OCI-LY7 (cell line): Measurements from ENCODE around the gene NAGS. TPM values are rescaled to one million over a fixed set of nuclear protein-coding genes. Genes with fewer than 3 reads are reported as not detected.

Experiments
- BruUV-seq: library from RNA; stranded (reverse); fragments of 400-500 nt; replicated peaks from 2 replicates; lab custom pipeline; 2021; lab: Mats Ljungman, UMichigan
- CTCF ChIA-PET: fragments of 300-600 bp; sonication (Branson Sonifier 250); formaldehyde crosslinking; loops from one replicate; lab custom pipeline; 2022; ENCODE audit warnings: antibody characterized with exemption; ENCODE audit not compliant: unreplicated experiment; lab: Charles Lee
- POLR2A ChIA-PET: fragments of 300-600 bp; sonication (Branson Sonifier 250); formaldehyde crosslinking; loops from one replicate; lab custom pipeline; 2022; ENCODE audit warnings: antibody characterized with exemption; lab: Charles Lee
- DNase-seq: peaks from one replicate; pipeline ENCODE4 v3.0.0-alpha.2; 2015; ENCODE audit warnings: low spot score
- H2AFZ ChIP-seq: fragments of 200-600 bp; sonication (generic), shearing (Covaris generic); 2 replicates; pipeline ENCODE4 v1.6.1; 2014; ENCODE audit warnings: mild to moderate bottlenecking, antibody characterized with exemption, low read length, moderate library complexity
- H3K27ac ChIP-seq: fragments of 200-600 bp; sonication (generic); 2 replicates; pipeline ENCODE4 v1.5.1; 2014; ENCODE audit warnings: mixed run types, low read depth, mild to moderate bottlenecking, moderate library complexity, low read length, inconsistent platforms; ENCODE audit not compliant: poor library complexity, severe bottlenecking
- H3K36me3 ChIP-seq: fragments of 200-600 bp; sonication (generic); 2 replicates; pipeline ENCODE4 v1.6.1; 2014; ENCODE audit warnings: mild to moderate bottlenecking, antibody characterized with exemption, low read length, moderate library complexity, mixed read lengths; ENCODE audit not compliant: insufficient read depth
- H3K4me1 ChIP-seq: fragments of 200-600 bp; sonication (generic); 2 replicates; pipeline ENCODE4 v1.5.1; 2014; ENCODE audit warnings: mild to moderate bottlenecking, low read length; ENCODE audit not compliant: insufficient read depth, poor library complexity, severe bottlenecking
- H3K4me2 ChIP-seq: fragments of 200-600 bp; sonication (generic); 2 replicates; pipeline ENCODE4 v1.6.1; 2014; ENCODE audit warnings: mild to moderate bottlenecking, low read length
- H3K4me3 ChIP-seq: fragments of 200-600 bp; sonication (generic); 2 replicates; pipeline ENCODE4 v1.5.1; 2014; ENCODE audit warnings: mild to moderate bottlenecking, low read depth, low read length; ENCODE audit not compliant: poor library complexity, severe bottlenecking
- H3K79me2 ChIP-seq: fragments of 200-600 bp; sonication (generic); 2 replicates; pipeline ENCODE4 v1.6.1; 2016; ENCODE audit warnings: low read depth, mild to moderate bottlenecking, low read length, moderate library complexity, mixed read lengths; ENCODE audit not compliant: insufficient read depth
- H3K9me2 ChIP-seq: fragments of 200-600 bp; sonication (generic); 2 replicates; pipeline ENCODE4 v1.6.1; 2016; ENCODE audit warnings: mild to moderate bottlenecking, low read length, mixed read lengths; ENCODE audit not compliant: insufficient read depth
- H3K9me3 ChIP-seq: fragments of 200-600 bp; sonication (generic); 2 replicates; pipeline ENCODE4 v1.6.1; 2014; ENCODE audit warnings: mild to moderate bottlenecking, mixed run types, low read length, mixed read lengths
- H4K20me1 ChIP-seq: fragments of 200-600 bp; sonication (generic); 2 replicates; pipeline ENCODE4 v1.6.1; 2014; ENCODE audit warnings: mild to moderate bottlenecking, antibody characterized with exemption, low read length, moderate library complexity, mixed read lengths; ENCODE audit not compliant: insufficient read depth
- CTCF ChIP-seq: fragments of 200-600 bp; sonication (generic); conservative IDR thresholded peaks from 2 replicates; pipeline ENCODE4 v1.5.1; 2014; ENCODE audit warnings: mild to moderate bottlenecking, antibody characterized with exemption, low read length, moderate library complexity, mixed read lengths
- EZH2phosphoT487 ChIP-seq: fragments of 200-600 bp; sonication (generic); IDR thresholded peaks from 2 replicates; pipeline ENCODE4 v1.6.1; 2018; ENCODE audit warnings: low read depth, borderline replicate concordance, mild to moderate bottlenecking, mixed run types, antibody characterized with exemption, low read length, moderate library complexity, mixed read lengths
- intact Hi-C: fragments of 100-400 bp; cut with micrococcal nuclease; formaldehyde crosslinking; loops from one replicate; pipeline ENCODE4 v1.10.0; 2022; ENCODE audit not compliant: unreplicated experiment
- total RNA-seq, 2 experiments: library from RNA; depleted of rRNA in 1 of 2; stranded (reverse); fragments of >200 nt in 1 of 2; shearing (Covaris generic) in 1 of 2; gene quantifications; 2 replicates each; pipeline ENCODE4 v1.2.3, GENCODE V29; 2014 to 2022

Gene NAGS
- total RNA-seq, 2 experiments from 2014 or later = 0.32 to 1.5 TPM

- H3K4me2 ChIP-seq = no peak overlapping the region
- TF ChIP-seq CTCF = no peak
- TF ChIP-seq EZH2phosphoT487 = no peak
- no peaks in the 10 kb centered on the region for H4K20me1 ChIP-seq
- intact Hi-C loops = no loop called here
- no peaks in the 10 kb centered on the region for H3K9me3 ChIP-seq
- H3K4me1 ChIP-seq = no peaks in the 10 kb centered on the region
- no peaks in the 10 kb centered on the region for H3K79me2 ChIP-seq
- no peak overlapping the region for H3K27ac ChIP-seq
- no peak for DNase-seq
- CTCF ChIA-PET = no interaction called here
- no peaks in the 10 kb centered on the region for H3K36me3 ChIP-seq
- BruUV-seq = no TSS peak
- H3K4me3 ChIP-seq = no peak overlapping the region
- no peak overlapping the region for H2AFZ ChIP-seq
- POLR2A ChIA-PET = no interaction called here
- H3K9me2 ChIP-seq = no peaks in the 10 kb centered on the region
Observed at GRCh38 chr17:43974382-43975266, 29.8 kb upstream of the NAGS start.

GRCh38 chr17:43975898-43976297, 28.5 kb upstream of the NAGS start:
- Histone ChIP-seq H3K9me2 (no peaks in the 10 kb centered on the region), H3K9me3 (no peaks in the 10 kb centered on the region), H3K36me3 (no peaks in the 10 kb centered on the region), H3K79me2 (no peaks in the 10 kb centered on the region), H3K4me1 (no peaks in the 10 kb centered on the region), H3K27ac (no peak overlapping the region), H3K4me2 (no peak overlapping the region), H2AFZ (no peak overlapping the region), H3K4me3 (no peak overlapping the region), H4K20me1 (no peaks in the 10 kb centered on the region)
- ChIA-PET CTCF (no interaction called here), POLR2A (no interaction called here)
- no peak for DNase-seq
- no peak for TF ChIP-seq CTCF
- no peak for TF ChIP-seq EZH2phosphoT487
- intact Hi-C loops = no loop called here
- BruUV-seq = no TSS peak
